ENCODE results near the gene RGS10. TPM values are rescaled to one million over a fixed set of nuclear protein-coding genes. Genes with fewer than 3 reads are reported as not detected.

Gene RGS10
- total and polyA plus RNA-seq, 9 of the 15 experiments (the other 6 are each of a cell fraction or from before 2014, with no cell fraction given), result 31.9 to 123 (median 62.1) TPM

DNA sequence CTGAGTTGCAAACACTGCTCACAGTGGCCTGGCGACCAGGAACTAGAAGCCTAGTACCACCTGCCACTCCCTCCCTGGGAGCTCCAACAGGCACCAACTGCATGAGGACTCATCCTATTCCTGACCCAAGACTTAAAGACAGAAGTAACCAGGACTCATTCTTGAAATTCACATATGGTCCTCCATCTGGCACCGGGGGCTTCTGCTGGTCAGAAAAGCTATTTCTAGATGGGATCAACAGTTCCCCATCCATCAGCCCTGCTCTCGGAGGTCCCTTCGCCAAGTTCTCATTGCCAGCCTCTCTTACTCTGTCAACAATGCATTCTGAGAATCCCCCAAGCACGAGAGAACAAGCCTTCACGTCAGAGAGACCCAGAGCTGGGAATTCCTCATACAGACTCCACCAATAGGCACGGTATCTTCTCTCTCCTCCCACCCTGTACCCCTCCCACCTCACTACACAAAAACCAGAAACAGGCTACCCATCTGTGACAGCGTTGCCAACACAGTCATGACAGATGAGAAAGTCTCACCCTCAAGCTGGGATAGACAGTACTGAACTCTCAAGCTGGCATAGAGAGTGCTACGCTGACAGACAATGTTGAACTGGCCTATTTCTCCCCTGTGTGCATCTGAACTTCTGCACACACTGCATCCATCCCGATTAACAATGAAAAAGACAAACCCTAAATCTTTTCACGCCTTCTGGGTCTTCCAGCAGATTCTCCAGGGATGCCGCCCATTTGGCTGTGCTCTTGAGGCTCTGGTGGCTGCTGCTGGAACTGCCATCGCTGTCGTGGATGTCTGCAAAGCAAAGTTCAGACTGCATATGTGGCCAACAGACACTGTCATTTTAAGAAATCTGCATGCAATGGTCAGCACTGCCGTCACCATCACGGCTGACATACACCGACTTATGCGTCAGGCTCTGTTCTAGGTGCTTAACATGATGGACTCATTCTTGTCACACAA is 15.6 kb downstream of the RGS10 start:
- Histone ChIP-seq H4K20me1 (replicated peaks; ENCODE audit: control insufficient read depth, insufficient read depth, low read length) (no peaks in the 10 kb centered on the region), H3K36me3 (ENCODE audit: control insufficient read depth, insufficient read depth, low read length) (peaks cover 35% of the 10 kb centered on the region; the same call in 2 of the 3 replicates), H3K4me2 (ENCODE audit: insufficient read depth, low read length) (no peak overlapping the region), H3K9me3 (replicated peaks; ENCODE audit: control insufficient read depth, insufficient read depth, low read depth, low read length) (no peaks in the 10 kb centered on the region), H3K4me1 (replicated peaks in 1 of 2; ENCODE audit: control insufficient read depth in 2 of 2, insufficient read depth in 2 of 2, low read length in 2 of 2) (peaks cover under 1 to 3% of the 10 kb centered on the region in 2 experiments; a peak in 3 of 5 replicates), H3K9me1 (ENCODE audit: control insufficient read depth, insufficient read depth, low read length) (no peaks in the 10 kb centered on the region), H3K27ac (ENCODE audit: extremely low read depth, low read depth, low read length) (no peak overlapping the region), H3K4me3 (no peak overlapping the region), H3K79me2 (ENCODE audit: control insufficient read depth, insufficient read depth, low read length) (peaks cover 43% of the 10 kb centered on the region), H2AFZ (ENCODE audit: low read depth, low read length) (no peak overlapping the region), H3K9ac (ENCODE audit: insufficient read depth in 1 of 2, low read depth in 2 of 2, low read length in 2 of 2) (no peak overlapping the region), H3K27me3 (ENCODE audit: control insufficient read depth in 2 of 2, insufficient read depth in 2 of 2, low read length in 2 of 2) (no peaks in the 10 kb centered on the region)
- ChIA-PET POLR2A (interaction anchor here (0.6 to 1.3 kb wide), 4 partner anchors 11 to 124 kb away, joined by 3 to 6 read pairs (median 4); partner anchors contain the start of genes BAG3 and RGS10), CTCF (ENCODE audit: low intra/inter-chr PET ratio) (no interaction called here)
- in situ Hi-C loops (cut with MboI) (no loop called here), intact Hi-C loops (cut with micrococcal nuclease) (no loop called here)
- 75% methylated on average over 14 of the region's 18 CpGs for WGBS (ENCODE audit: insufficient coverage, low coverage, missing lambda C conversion rate)
- DNase-seq (ENCODE audit: extremely low read depth in 1 of 4, low spot score in 3 of 4), result no peak
- FAIRE-seq, result no peak
- ATAC-seq, result peak; percentile 68
- TF ChIP-seq, protein P1, sequence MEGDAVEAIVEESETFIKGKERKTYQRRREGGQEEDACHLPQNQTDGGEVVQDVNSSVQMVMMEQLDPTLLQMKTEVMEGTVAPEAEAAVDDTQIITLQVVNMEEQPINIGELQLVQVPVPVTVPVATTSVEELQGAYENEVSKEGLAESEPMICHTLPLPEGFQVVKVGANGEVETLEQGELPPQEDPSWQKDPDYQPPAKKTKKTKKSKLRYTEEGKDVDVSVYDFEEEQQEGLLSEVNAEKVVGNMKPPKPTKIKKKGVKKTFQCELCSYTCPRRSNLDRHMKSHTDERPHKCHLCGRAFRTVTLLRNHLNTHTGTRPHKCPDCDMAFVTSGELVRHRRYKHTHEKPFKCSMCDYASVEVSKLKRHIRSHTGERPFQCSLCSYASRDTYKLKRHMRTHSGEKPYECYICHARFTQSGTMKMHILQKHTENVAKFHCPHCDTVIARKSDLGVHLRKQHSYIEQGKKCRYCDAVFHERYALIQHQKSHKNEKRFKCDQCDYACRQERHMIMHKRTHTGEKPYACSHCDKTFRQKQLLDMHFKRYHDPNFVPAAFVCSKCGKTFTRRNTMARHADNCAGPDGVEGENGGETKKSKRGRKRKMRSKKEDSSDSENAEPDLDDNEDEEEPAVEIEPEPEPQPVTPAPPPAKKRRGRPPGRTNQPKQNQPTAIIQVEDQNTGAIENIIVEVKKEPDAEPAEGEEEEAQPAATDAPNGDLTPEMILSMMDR (IDR thresholded peaks at IDR 0.05 in 2 of 3, conservative IDR thresholded peaks at IDR 0.05 in 1 of 3; ENCODE audit: insufficient read depth in 2 of 3, low read depth in 1 of 3, low read length in 3 of 3), result peak in 2 of 3 experiments; percentile 10 to 11; a peak in 1 of 6 replicates
- no peak for TF ChIP-seq STAT5B (CRISPR knock-in tag; IDR thresholded peaks at IDR 0.05)
- no TSS peak for BruUV-seq (replicated peaks)
